ENCODE measurements around the gene PCDH8.

PCDH8 gene

DNA sequence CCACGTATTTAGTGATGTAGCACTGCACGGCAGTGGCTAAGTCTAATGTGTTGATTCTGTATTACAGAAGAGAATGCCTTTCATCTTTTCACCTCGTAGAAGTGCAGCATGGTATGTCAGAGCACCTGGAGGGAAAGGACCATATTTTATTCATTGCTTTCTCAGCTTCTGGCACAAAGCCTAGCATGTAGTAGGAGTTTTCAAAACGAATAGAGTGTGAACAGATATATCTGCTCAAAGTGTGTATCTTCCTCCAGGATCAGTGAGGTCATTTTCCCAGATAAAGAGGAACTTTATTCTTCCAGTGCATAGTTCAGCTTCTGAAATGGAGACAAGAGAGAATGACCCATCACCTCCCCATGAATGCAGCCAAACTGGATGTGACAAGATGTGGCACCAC is 21.2 kb upstream of the PCDH8 start:
- TF ChIP-seq, protein P1, sequence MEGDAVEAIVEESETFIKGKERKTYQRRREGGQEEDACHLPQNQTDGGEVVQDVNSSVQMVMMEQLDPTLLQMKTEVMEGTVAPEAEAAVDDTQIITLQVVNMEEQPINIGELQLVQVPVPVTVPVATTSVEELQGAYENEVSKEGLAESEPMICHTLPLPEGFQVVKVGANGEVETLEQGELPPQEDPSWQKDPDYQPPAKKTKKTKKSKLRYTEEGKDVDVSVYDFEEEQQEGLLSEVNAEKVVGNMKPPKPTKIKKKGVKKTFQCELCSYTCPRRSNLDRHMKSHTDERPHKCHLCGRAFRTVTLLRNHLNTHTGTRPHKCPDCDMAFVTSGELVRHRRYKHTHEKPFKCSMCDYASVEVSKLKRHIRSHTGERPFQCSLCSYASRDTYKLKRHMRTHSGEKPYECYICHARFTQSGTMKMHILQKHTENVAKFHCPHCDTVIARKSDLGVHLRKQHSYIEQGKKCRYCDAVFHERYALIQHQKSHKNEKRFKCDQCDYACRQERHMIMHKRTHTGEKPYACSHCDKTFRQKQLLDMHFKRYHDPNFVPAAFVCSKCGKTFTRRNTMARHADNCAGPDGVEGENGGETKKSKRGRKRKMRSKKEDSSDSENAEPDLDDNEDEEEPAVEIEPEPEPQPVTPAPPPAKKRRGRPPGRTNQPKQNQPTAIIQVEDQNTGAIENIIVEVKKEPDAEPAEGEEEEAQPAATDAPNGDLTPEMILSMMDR (IDR thresholded peaks at IDR 0.05; ENCODE audit: control extremely low read depth, extremely low read depth, low read depth, missing control alignments) = no peak
- CTCF ChIA-PET = no interaction called here
- no peak for DNase-seq (ENCODE audit: extremely low spot score)
- POLR2A ChIA-PET = no interaction called here

GRCh38 chr13:52869050-52869449 is 20.6 kb upstream of the PCDH8 start:
- DNase-seq (ENCODE audit: extremely low spot score) = no peak
- TF ChIP-seq, protein P1 (IDR thresholded peaks at IDR 0.05; ENCODE audit: control extremely low read depth, extremely low read depth, low read depth, missing control alignments) = no peak
- CTCF ChIA-PET = interaction anchor here (0.8 to 1.0 kb wide), 2 partner anchors 8 to 60 kb away, joined by 3 to 5 read pairs; no protein-coding TSS in a partner anchor
- POLR2A ChIA-PET = no interaction called here

- TF ChIP-seq, protein P1 (IDR thresholded peaks at IDR 0.05; ENCODE audit: control extremely low read depth, extremely low read depth, low read depth, missing control alignments) = no peak
- ChIA-PET CTCF (interaction anchor here (1.0 to 1.3 kb wide), 2 partner anchors 9 to 100 kb away, joined by 3 to 5 read pairs; no protein-coding TSS in a partner anchor), POLR2A (no interaction called here)
- DNase-seq (ENCODE audit: extremely low spot score) = no peak
Measured at GRCh38 chr13:52868190-52868589, 19.8 kb upstream of the PCDH8 start.

DNA sequence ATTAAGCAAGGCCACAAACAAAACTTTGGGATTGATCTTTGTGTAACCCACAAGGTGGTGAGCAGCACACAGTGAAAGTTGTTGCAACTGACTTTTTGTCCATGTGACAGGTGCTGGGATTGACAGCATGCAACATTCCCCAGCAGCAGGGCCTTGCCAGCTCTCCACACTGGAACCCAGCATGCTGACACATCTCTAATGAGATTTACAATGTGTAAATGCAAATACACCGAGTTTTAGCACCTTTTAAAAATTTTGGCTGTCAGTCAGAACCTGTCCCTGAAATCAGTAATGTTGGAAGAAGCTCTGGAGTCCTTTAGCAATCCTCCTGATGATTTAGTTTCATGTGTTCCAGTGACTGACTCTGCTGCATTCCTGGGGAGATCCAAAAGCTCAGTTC is 16.5 kb upstream of the PCDH8 start:
- no peak for DNase-seq (ENCODE audit: extremely low spot score)
- ChIA-PET CTCF (interaction anchor here (1.1 to 1.5 kb wide), 4 partner anchors 7 to 28 kb away, joined by 3 to 4 read pairs (median 3); no protein-coding TSS in a partner anchor), POLR2A (no interaction called here)
- TF ChIP-seq, protein P1 (IDR thresholded peaks at IDR 0.05; ENCODE audit: control extremely low read depth, extremely low read depth, low read depth, missing control alignments) = no peak

DNA sequence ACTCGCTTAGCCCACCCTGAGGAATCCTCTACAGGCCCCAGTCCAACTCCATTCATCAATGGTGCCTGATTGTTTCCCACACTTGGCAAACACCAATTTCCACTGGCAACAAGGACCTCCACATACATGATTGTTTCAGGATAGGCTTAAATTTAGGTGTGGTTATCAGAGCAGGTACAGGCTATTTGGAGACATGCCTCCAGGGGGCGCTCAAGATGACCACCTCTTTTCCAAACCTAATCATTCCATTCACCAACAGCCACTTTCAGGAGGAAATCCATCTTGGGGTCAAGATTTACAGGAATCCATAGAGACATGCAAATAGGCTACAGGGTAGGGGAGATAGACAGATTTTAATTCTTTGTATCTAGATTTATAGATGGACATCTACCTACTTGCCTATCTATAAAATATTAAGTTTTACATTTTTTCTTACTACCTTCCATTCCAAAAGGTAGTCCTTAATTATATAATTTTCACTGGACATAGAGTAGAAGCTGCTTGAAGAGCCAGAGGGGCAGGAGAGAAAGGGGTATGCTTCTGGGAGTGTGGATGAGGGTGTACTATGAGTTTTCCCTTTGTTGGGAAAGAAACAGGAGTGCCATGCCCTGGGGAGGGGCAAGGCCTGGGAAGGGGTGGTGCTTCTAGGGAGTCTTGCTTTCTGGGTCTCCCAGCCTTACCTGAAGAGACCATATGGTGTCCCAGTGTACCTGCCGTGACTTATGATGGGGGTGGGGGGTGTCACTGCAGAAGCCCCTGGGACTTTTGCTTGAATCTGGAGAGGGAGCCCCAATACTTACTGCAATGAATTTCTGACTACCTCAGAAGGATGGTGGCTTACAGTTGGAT is 14.1 kb upstream of the PCDH8 start:
- peak; percentile 43 for DNase-seq (ENCODE audit: extremely low spot score)
- ChIA-PET CTCF (interaction anchor here (0.9 to 2.8 kb wide), 7 partner anchors 9 to 106 kb away, joined by 3 to 16 read pairs (median 8); no protein-coding TSS in a partner anchor), POLR2A (no interaction called here)
- TF ChIP-seq, protein P1 (IDR thresholded peaks at IDR 0.05; ENCODE audit: control extremely low read depth, extremely low read depth, low read depth, missing control alignments) = peak; percentile 33

- CTCF ChIA-PET = interaction anchor here (1.2 to 2.1 kb wide), 2 partner anchors 9 to 11 kb away, joined by 3 to 10 read pairs; no protein-coding TSS in a partner anchor
- POLR2A ChIA-PET = no interaction called here
- DNase-seq (ENCODE audit: extremely low spot score) = no peak
Measured at GRCh38 chr13:52852444-52852843, 4.0 kb upstream of the PCDH8 start.

More at GRCh38 chr13:52852444-52852843, 4.0 kb upstream of the PCDH8 start:
- TF ChIP-seq, protein P1 (IDR thresholded peaks at IDR 0.05; ENCODE audit: control extremely low read depth, extremely low read depth, low read depth, missing control alignments) = no peak
